Heart right ventricle (tissue), 16 donors: ENCODE data around the gene TIMP2. TPM values are rescaled to one million over a fixed set of nuclear protein-coding genes. Genes with fewer than 3 reads are reported as not detected.
A peak's percentile ranks its signal among the peaks of the same experiment; 100 is the strongest.

Experiments
- ATAC-seq, 8 donors: fragments of 200-7000 bp; cut with Tn5 transposase; one replicate each; pipeline ENCODE4 v1.9.1; 2020; ENCODE audit warnings: mild to moderate bottlenecking in 8 of 8, moderate library complexity in 8 of 8, moderate number of reproducible peaks in 1 of 8
- DNase-seq, 2 donors: peaks; one replicate each; pipeline ENCODE4 v3.0.0-alpha.2; 2020
- H3K27ac ChIP-seq, 10 donors: fragments of 200-600 bp; sonication (generic) in 2 of 10; one replicate each; pipeline versions ENCODE4 v1.5.0 to v1.8.0; 2020 to 2022; ENCODE audit warnings: mild to moderate bottlenecking in 3 of 10
- H3K27me3 ChIP-seq, 7 donors: fragments of 200-600 bp; one replicate each; pipeline ENCODE4 v1.8.0; 2021 to 2022; ENCODE audit warnings: mild to moderate bottlenecking in 2 of 7
- H3K36me3 ChIP-seq, 9 donors: fragments of 200-600 bp; sonication (generic) in 1 of 9; one replicate each; pipeline versions ENCODE4 v1.5.0 to v1.8.0; 2020 to 2022; ENCODE audit warnings: mild to moderate bottlenecking in 2 of 9
- H3K4me1 ChIP-seq, 9 donors: fragments of 200-600 bp; sonication (generic) in 1 of 9; one replicate each; pipeline versions ENCODE4 v1.5.0 to v1.8.0; 2020 to 2022; ENCODE audit warnings: mild to moderate bottlenecking in 4 of 9
- H3K4me3 ChIP-seq, 10 donors: fragments of 200-600 bp; sonication (generic) in 2 of 10; one replicate each; pipeline versions ENCODE4 v1.5.0 to v1.8.0; 2020 to 2022; ENCODE audit warnings: mild to moderate bottlenecking in 7 of 10, moderate library complexity in 2 of 10
- H3K9me3 ChIP-seq, 11 donors: fragments of 200-600 bp in 10 of 11; sonication (generic) in 2 of 11; one replicate each; pipeline versions ENCODE4 v1.5.0 to v1.8.0; 2013 to 2022; ENCODE audit warnings: mild to moderate bottlenecking in 2 of 11, control low read depth in 1 of 11, moderate library complexity in 1 of 11
- WGBS, 2 donors: extraction: QIAGEN DNeasy Blood & Tissue Kit; methylation state at CpG; one replicate each; pipeline ENCODE4 v1.1.7; 2013; ENCODE audit warnings: inconsistent platforms in 1 of 2; 5-methylcytosine and 5-hydroxymethylcytosine counted together
- intact Hi-C, 10 donors: fragments of 100-400 bp; cut with DNase I; formaldehyde crosslinking; loops; one replicate each; pipeline versions ENCODE4 v1.11.1 to v1.14.2; 2022
- polyA plus RNA-seq, 2 donors: library from polyadenylated mRNA; stranded (reverse); fragments of 200-250 nt; gene quantifications; one replicate each; pipeline ENCODE4 v1.2.3, GENCODE V29; 2013
- total RNA-seq, 10 donors: library from RNA; stranded (reverse); fragmentation: NEBNext Ultra II Directional in 3 of 10; extraction: Animal tissue kit (Norgen Biotek cat#: 25700) in 3 of 10; gene quantifications; one replicate each; pipeline versions ENCODE4 v1.2.1 to v1.2.4, GENCODE V29; 2021 to 2023
- TF ChIP-seq, protein P1 (sequence below), 9 donors: fragments of 200-600 bp; sonication (generic) in 2 of 9; IDR thresholded peaks; one replicate each; pipeline versions ENCODE4 v1.5.0 to v1.8.0; 2021 to 2022; ENCODE audit warnings: antibody characterized with exemption in 9 of 9, mild to moderate bottlenecking in 5 of 9, moderate library complexity in 1 of 9
- donor health status: Arrhythmogenic right ventricular cardiomyopathy.
- donor health status: ischemic (EF 13 %, LVEDD 7.1; RV severe dilation, severe dysfunction).
- donor health status: healthy with polysubstance abuse.
- donor health status: DM: no; HTN: yes; CAD: no.
- donor health status: DM: no; HTN: no; CAD: no.
- donor health status: ischemic (EF 25% LVEDD 6.9; RV normal size, moderate dysfunction).
- donor health status: ischemic (EF 25% LVEDD 5.7; RV mildly dilated, moderate dysfunction).
- donor health status: healthy.
- donor health status: DM: yes; HTN: yes; CAD: no.
- donor health status: Ischemic cardiomyopathy.
- donor health status: ischemic (EF 35%, LVEDD 5.7; RV mildly dilated, moderate dysfunction).
- donor health status: nonischemic (EF 11% LVEDD 7.7; RV severe dilation, severe dysfunction).
- donor health status: DM: yes; HTN: yes; CAD: no.
- donor health status: PGD.
- donor health status: ischemic (EF 29% LVEDD 5.4; RV normal size, mild dysfunction).
- donor health status: nonischemic (EF 23%, LVEDD 6.1; RV moderate dilation, normal function).

Gene TIMP2
- total and polyA plus RNA-seq, 12 donors: 32.4 to 118 (median 96.7) TPM

DNA sequence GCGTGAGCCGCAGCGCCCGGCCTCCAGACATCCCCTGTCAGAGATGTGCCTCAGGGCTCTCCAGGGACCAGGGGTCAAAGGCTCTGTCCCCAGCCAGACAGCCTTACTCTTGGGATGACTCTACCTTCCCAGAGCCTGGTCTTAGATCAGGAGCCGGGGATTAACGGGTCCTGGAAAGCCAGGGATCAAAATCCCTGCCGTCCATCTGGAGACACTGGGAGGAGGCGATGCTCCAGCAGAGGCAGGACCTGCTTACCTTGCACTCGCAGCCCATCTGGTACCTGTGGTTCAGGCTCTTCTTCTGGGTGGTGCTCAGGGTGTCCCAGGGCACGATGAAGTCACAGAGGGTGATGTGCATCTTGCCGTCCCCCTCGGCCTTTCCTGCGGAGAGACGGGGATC, 67.9 kb downstream of the TIMP2 start:
- DNase-seq (no peak), ATAC-seq (no peak)
- no peak overlapping the region for H3K4me3 ChIP-seq
- peaks cover 0 to 80% (median 29%) of the 10 kb centered on the region in 9 donors for H3K36me3 ChIP-seq
- H3K4me1 ChIP-seq: peaks cover 0 to 10% (median 0%) of the 10 kb centered on the region in 9 donors
- no peak overlapping the region for H3K27ac ChIP-seq
- H3K9me3 ChIP-seq: no peaks in the 10 kb centered on the region
- no peaks in the 10 kb centered on the region for H3K27me3 ChIP-seq
- 94% methylated on average over 14 of the region's 14 CpGs for WGBS, 2 donors
- TF ChIP-seq, protein P1, sequence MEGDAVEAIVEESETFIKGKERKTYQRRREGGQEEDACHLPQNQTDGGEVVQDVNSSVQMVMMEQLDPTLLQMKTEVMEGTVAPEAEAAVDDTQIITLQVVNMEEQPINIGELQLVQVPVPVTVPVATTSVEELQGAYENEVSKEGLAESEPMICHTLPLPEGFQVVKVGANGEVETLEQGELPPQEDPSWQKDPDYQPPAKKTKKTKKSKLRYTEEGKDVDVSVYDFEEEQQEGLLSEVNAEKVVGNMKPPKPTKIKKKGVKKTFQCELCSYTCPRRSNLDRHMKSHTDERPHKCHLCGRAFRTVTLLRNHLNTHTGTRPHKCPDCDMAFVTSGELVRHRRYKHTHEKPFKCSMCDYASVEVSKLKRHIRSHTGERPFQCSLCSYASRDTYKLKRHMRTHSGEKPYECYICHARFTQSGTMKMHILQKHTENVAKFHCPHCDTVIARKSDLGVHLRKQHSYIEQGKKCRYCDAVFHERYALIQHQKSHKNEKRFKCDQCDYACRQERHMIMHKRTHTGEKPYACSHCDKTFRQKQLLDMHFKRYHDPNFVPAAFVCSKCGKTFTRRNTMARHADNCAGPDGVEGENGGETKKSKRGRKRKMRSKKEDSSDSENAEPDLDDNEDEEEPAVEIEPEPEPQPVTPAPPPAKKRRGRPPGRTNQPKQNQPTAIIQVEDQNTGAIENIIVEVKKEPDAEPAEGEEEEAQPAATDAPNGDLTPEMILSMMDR (IDR thresholded peaks at IDR 0.05): no peak
- intact Hi-C loops: no loop called here

DNA sequence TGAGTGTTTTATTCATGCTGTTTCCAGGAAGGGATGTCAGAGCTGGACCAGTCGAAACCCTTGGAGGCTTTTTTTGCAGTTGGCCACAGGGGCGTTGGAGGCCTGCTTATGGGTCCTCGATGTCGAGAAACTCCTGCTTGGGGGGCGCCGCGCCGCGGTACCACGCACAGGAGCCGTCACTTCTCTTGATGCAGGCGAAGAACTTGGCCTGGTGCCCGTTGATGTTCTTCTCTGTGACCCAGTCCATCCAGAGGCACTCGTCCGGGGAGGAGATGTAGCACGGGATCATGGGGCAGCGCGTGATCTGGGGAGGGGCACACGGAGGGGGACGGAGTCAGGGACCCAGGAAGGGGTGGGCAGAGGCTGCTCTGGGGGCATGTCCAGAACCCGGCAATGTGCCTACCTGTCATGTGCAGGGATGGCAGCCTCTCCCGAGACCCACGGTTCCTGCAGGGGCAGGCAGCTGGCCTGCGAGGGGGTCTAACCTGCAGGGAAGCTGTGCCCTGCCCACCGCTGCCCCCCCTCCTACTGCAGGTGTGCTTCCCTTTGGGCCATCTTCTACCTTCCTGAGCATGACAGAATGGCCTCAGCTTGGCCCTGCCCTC, 69.5 kb downstream of the TIMP2 start:
- TF ChIP-seq, protein P1 (IDR thresholded peaks at IDR 0.05): no peak
- 94% methylated on average over 25 of the region's 25 CpGs for WGBS, 2 donors
- no peak overlapping the region for H3K4me3 ChIP-seq
- H3K27ac ChIP-seq: no peak overlapping the region
- ATAC-seq: peak in 2 of 8 donors; percentile 13 to 49
- H3K9me3 ChIP-seq: no peaks in the 10 kb centered on the region
- DNase-seq: no peak
- peaks cover 0 to 79% (median 29%) of the 10 kb centered on the region in 9 donors for H3K36me3 ChIP-seq
- intact Hi-C loops: no loop called here
- H3K27me3 ChIP-seq: no peaks in the 10 kb centered on the region
- no peaks in the 10 kb centered on the region for H3K4me1 ChIP-seq

DNA sequence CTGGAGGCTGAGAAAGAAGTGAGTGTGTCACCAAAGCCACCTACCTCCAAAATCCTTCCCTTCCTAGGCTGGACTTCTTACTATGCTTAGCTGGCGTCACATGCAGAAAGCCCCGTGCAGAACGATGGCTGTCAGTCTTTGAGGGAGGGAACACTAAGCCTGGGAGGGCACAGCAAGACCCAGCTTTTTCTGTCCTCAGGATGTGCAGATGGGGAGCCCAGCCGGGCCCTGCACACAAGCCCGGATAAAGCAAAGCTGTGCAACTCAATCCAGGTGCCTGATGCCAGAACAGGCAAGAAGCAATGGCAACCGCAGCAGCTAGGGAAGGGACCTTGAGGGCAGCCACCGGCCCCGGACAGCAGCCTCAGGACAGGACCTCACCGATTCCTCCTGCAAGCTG, 70.7 kb downstream of the TIMP2 start:
- Histone ChIP-seq H3K4me3 (no peak overlapping the region), H3K36me3 (peaks cover 0 to 71% (median 29%) of the 10 kb centered on the region in 9 donors), H3K4me1 (no peaks in the 10 kb centered on the region), H3K27me3 (no peaks in the 10 kb centered on the region), H3K27ac (no peak overlapping the region), H3K9me3 (no peaks in the 10 kb centered on the region)
- TF ChIP-seq, protein P1 (IDR thresholded peaks at IDR 0.05): no peak
- no peak for DNase-seq
- 75 to 89% methylated on average over 9 of the region's 9 CpGs for WGBS, 2 donors
- intact Hi-C loops: no loop called here
- ATAC-seq: no peak

DNA sequence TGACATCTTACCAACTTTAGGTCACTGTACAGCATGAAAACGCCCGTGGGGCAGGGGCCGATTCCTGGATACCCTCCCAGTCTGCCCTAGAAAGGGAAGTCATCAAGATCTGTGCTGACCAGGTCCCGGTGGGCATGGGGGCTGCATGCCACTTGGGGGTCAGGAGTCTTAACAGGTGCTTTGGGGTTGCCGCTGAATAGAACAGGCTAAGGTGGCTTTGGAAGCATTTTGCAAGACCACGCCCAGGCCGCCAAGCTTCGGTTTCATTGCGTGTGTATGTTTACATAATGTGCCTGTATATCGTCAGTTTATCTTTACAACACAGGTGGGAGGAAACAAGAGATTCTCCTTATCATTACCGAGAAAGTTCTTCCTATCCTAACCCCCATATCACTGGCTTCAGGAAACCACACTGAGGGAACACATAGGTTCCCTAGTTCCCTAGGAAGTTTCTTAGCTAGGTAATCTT, 71.2 kb downstream of the TIMP2 start:
- TF ChIP-seq, protein P1 (IDR thresholded peaks at IDR 0.05): no peak
- DNase-seq (no peak), ATAC-seq (no peak)
- no peak overlapping the region for H3K27ac ChIP-seq
- H3K36me3 ChIP-seq: peaks cover 0 to 69% (median 29%) of the 10 kb centered on the region in 9 donors
- H3K4me1 ChIP-seq: no peaks in the 10 kb centered on the region
- intact Hi-C loops: no loop called here
- no peak overlapping the region for H3K4me3 ChIP-seq
- WGBS, 2 donors: 78 to 81% methylated on average over 11 of the region's 11 CpGs
- H3K27me3 ChIP-seq: no peaks in the 10 kb centered on the region
- H3K9me3 ChIP-seq: no peaks in the 10 kb centered on the region
